Left lobe of liver (tissue), 2 donors: ENCODE data around the gene ANTXR1. TPM values are rescaled to one million over a fixed set of nuclear protein-coding genes. Genes with fewer than 3 reads are reported as not detected.
"Not testable (repeated sequence)": the region's sequence is repeated elsewhere in the genome, so short reads cannot be mapped to it uniquely, and the experiment has no call there.

Source experiments
- ATAC-seq: fragments of 200-7000 bp; cut with Tn5 transposase; one replicate; pipeline ENCODE4 v1.9.1; 2020; ENCODE audit warnings: mild to moderate bottlenecking, moderate library complexity
- DNase-seq: peaks from one replicate; pipeline ENCODE4 v3.0.0-alpha.2; 2020; ENCODE audit warnings: low spot score
- total RNA-seq: library from RNA; stranded (reverse); gene quantifications from one replicate; pipeline ENCODE4 v1.2.1, GENCODE V29; 2021
- donor health status: DM: no; HTN: no; CAD: no; lungs with moderate emphysema.
- donor health status: DM: no; HTN: yes; CAD: no.

The ANTXR1 gene
- total RNA-seq, 1 donor from 2014 or later, result 2.2 TPM

GRCh38 chr2:69157441-69157840 lies 144.5 kb downstream of the ANTXR1 start:
- no peak for ATAC-seq
- no peak for DNase-seq

DNA sequence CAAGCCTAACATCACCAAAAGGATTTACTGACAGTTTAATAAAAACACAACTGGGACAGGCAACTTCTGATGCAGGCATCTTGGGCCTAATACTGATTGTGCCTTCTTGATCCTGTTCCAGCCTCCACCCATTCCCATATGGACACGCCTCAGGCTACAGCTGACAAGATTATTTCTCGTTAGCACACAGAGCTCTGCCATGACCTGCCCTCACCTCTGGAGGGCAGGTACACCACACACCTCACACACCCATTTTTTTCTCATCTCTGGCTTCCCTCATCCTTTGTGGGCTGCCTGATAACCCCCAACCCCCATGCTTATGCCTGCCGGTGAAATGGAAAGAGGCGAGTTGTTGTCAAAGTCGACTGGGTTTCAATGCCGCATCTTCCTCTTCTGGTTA lies 147.0 kb downstream of the ANTXR1 start:
- no peak for DNase-seq
- ATAC-seq, result peak; percentile 87

GRCh38 chr2:69162057-69162456 lies 149.1 kb downstream of the ANTXR1 start:
- DNase-seq, result no peak
- ATAC-seq, result no peak

GRCh38 chr2:69163109-69163508 lies 150.1 kb downstream of the ANTXR1 start:
- DNase-seq (no peak), ATAC-seq (peak; percentile 9)

- no peak for ATAC-seq
Measured at GRCh38 chr2:69163556-69163955, 150.6 kb downstream of the ANTXR1 start.

DNA sequence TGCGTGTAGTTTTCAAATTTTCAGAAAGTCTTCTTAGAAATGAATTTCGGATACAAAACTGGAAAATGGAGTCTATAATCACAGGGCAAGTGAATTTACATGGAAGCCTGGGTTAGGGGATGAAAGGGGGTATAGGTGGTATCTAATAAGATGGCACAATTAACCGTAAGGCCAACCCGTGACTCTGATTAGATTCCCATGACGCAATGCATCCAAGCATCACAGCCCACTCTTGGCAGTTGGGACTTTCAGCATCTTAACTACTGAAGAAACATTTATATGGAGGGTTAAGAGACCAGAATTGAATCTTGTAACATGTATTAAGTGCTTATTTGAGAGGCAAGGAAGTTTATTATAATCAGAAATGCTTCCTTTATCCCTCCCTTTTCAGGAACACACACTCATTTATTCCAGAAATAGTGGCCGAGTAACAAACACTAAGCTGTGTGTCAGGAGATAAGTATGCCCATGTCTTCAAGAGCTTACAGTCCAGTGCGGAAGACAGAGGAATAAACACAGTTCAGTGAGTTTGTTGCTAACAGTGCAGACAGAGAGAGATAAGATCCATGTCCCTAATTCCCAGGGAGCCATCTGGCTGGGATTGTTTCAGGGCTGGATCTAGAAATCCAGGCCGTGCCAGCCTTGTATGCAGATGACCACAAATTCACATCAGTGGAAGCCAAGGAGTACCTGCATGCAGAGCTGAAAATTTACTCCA lies 151.2 kb downstream of the ANTXR1 start:
- no peak for ATAC-seq
- no peak for DNase-seq

More at GRCh38 chr2:69163556-69163955, 150.6 kb downstream of the ANTXR1 start:
- DNase-seq, result no peak

- ATAC-seq, result no peak
- DNase-seq, result no peak
Measured at GRCh38 chr2:69165091-69165880, 152.3 kb downstream of the ANTXR1 start.

- no peak for ATAC-seq
- DNase-seq, result no peak
Measured at GRCh38 chr2:69166465-69166811, 153.5 kb downstream of the ANTXR1 start.

DNA sequence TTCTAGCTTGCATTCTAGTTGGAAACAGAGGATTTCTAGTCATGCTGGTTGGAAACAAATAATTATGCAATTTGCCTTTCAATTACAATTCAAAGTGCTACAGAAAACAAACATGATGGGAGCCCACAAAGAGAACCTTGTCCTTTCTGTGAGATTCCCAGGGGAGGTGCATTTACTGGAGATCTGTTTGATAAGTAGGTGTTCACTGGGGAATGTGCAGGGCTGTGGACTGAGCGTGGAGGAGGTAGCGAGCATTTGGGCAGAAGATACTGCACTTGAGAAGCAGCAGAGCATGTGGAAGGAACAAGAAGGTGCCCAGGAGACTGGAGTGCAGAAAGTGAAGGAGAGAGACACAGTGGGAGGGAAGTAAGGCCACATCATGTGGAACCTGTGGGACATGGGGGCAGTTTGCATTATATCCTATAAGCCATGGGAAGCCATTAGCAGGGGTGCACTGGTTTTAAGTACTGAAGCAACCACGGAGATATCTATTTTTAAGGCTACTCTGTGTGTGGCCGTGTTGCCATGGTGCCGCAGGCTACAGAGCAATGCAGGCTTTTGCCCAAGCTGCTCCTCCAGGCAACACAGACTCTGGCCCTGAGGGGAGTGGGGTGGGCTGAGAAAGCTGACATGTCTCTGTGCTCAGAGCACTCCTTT lies 154.0 kb downstream of the ANTXR1 start:
- ATAC-seq (peak; percentile 83), DNase-seq (no peak)

DNA sequence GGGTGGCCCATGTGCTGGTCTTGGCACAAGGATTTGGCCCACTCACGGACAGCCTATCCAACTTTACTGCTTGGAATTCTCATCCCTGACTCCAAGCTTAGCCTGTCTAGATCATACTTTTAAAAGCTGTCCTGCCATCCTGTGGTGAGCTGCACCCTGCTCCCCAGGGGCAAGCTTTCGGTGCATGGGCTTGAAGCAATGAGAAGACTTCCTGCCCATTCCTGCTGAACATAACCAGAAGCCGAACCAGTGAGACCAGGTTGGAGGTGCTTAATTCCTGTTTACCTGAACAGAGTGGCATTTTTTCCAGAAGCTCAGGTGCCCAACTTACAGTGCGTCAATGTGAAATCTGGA lies 154.5 kb downstream of the ANTXR1 start:
- DNase-seq (no peak), ATAC-seq (peak; percentile 17)

DNA sequence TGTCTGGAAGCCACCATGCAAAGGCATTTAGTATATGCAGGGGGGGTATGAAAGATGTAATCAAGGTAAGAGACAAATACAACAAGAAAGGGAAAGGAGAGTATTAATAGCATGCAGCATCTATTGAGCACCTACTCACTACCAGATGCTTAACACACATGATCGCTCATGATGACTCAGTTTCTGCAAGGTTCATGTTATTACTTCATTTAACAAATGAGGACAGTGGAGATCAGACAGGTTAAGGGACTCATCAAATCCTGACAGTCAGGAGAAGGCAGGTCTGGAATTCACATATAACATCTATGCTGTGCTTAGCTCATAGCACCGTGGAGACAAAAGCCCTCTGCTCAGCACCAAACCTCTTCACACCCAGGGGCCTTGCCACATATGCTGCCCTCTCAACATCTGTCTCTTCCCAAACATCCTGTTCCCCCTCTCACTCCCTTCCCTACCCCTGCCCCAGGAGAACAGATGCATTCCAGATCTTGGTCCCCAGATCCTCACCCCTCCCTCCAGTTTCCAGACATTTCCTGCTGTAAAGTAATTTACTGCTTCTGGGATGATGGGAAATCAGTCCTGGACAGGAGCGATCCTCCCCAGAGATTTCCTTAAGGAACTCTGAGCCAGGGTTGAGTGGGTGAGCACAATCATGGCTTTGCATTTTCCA lies 155.3 kb downstream of the ANTXR1 start:
- no peak for DNase-seq
- no peak for ATAC-seq

DNA sequence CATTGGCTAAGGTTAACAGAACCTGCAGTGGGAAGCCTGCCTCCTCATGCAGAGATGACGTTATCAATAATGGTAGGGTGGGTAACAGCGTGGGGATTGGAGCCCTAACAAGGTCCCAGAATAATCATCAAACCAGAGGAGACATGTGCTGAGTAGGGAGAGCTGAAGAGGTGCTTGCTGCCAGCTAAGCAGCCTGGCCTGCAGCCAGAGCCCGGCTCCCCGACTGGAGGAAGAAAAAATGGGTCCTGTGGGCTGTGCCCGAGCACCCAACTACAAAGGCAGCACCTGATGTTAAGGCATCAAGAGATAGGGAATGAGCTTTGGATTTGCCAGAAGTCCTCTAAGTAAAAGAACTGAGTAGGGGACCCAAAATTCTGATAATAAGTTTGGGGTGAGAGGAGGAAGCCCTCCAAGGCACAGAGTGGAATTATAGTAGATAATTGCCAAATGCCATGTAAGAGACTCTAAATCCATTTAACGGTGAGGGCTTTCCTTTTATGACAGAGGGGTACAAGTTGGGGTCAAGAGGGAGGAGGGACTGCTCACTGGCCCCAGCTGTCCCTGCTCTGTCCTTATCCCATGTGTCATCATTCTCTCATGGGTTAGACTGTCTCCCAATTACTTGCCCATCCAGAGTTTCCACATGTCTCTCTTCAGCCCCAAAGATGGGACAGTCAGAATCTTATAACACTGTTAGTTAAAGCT lies 156.1 kb downstream of the ANTXR1 start:
- no peak for DNase-seq
- ATAC-seq, result no peak

DNA sequence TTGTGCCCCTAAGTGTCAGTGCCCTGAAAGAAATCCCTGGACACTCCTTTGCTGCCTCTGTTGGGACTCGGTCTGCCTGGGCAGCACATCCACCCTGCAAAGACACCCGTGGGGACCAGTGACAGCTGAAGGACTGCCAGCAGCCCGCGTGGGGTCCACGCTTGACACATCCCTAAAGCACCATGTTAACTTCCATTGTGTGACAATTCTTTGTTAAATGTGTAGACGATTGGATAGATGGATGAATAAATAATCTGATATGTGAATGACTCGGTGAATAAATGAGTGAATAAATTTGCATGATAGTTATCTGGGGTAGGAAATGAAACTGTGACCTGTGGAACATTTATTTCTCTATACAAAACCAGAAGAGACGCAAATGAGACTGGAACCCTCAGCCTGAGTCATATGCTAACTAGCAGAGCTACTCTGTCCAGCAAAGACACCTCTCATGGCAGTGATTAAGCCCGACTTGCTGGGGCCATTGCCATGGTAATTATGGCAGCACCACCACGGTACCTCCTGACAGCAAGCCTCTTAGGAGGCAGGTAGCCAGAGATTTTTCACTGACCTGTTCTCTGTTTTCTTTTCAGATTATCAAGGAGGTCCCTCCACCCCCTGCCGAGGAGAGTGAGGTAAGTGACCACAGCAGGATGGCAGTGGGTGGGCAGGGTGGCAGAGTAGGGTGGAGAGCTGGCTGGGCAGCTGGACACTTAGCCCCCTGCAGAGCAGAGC lies 156.8 kb downstream of the ANTXR1 start:
- no peak for ATAC-seq
- DNase-seq, result no peak

- no peak for ATAC-seq
- no peak for DNase-seq
Measured at GRCh38 chr2:69170661-69171060, 157.7 kb downstream of the ANTXR1 start.

- DNase-seq, result no peak
- peak; percentile 70 for ATAC-seq
Measured at GRCh38 chr2:69171116-69171896, 158.3 kb downstream of the ANTXR1 start.

GRCh38 chr2:69171897-69172525 lies 159.0 kb downstream of the ANTXR1 start:
- DNase-seq (no peak), ATAC-seq (no peak)

GRCh38 chr2:69173706-69174105 lies 160.7 kb downstream of the ANTXR1 start:
- DNase-seq (no peak), ATAC-seq (no peak)

GRCh38 chr2:69174211-69174610 lies 161.2 kb downstream of the ANTXR1 start:
- ATAC-seq, DNase-seq: not testable (repeated sequence)
